ENCODE results near the gene NEK6. TPM values are rescaled to one million over a fixed set of nuclear protein-coding genes. Genes with fewer than 3 reads are reported as not detected.

NEK6 gene
- total RNA-seq, 1 experiment from 2014 or later, result 57.9 TPM

GRCh38 chr9:124296796-124297550 is 39.2 kb downstream of the NEK6 start:
- H3F3A ChIP-seq (ENCODE audit: insufficient read depth, low read depth), result peaks cover 20% of the 10 kb centered on the region
- ChIA-PET POLR2A (ENCODE audit: unreplicated experiment) (interaction anchor here (0.6 to 1.1 kb wide), 4 partner anchors 9 to 1639 kb away, joined by 4 to 9 read pairs (median 5); no protein-coding TSS in a partner anchor), CTCF (no interaction called here)
- no peak overlapping the region for H3K4me3 ChIP-seq
- no peaks in the 10 kb centered on the region for H3K27me3 ChIP-seq (ENCODE audit: insufficient read depth, low read depth)
- peaks cover 71% of the 10 kb centered on the region for H3K4me1 ChIP-seq (replicated peaks; ENCODE audit: insufficient read depth)
- peak overlapping the region; percentile 42 for H3K4me2 ChIP-seq
- no peaks in the 10 kb centered on the region for H3K9me3 ChIP-seq (ENCODE audit: insufficient read depth, low read depth)
- H2AFZ ChIP-seq, result no peak overlapping the region
- no peaks in the 10 kb centered on the region for H3K9me2 ChIP-seq (ENCODE audit: insufficient read depth)
- no peaks in the 10 kb centered on the region for H4K20me1 ChIP-seq (ENCODE audit: insufficient read depth)
- TF ChIP-seq CTCF (conservative IDR thresholded peaks at IDR 0.05), result no peak
- no peak for TF ChIP-seq EZH2 (IDR thresholded peaks at IDR 0.05; ENCODE audit: low read depth)
- no peaks in the 10 kb centered on the region for H3K36me3 ChIP-seq (ENCODE audit: low read depth)
- intact Hi-C loops (cut with micrococcal nuclease; ENCODE audit: unreplicated experiment), result loop anchor here (1.0 to 10.0 kb wide), 4 partner anchors 12 to 153 kb away; no protein-coding TSS in a partner anchor
- H3K79me2 ChIP-seq (ENCODE audit: low read depth), result peaks cover 21% of the 10 kb centered on the region
- H3K27ac ChIP-seq, result peak overlapping the region; percentile 6; the same call in 1 of the 2 replicates
- no peak for DNase-seq
- no TSS peak for BruUV-seq (replicated peaks)

GRCh38 chr9:124297551-124297901 is 39.8 kb downstream of the NEK6 start:
- H3K27me3 ChIP-seq (ENCODE audit: insufficient read depth, low read depth), result no peaks in the 10 kb centered on the region
- peaks cover 20% of the 10 kb centered on the region for H3F3A ChIP-seq (ENCODE audit: insufficient read depth, low read depth)
- H2AFZ ChIP-seq, result no peak overlapping the region
- TF ChIP-seq EZH2 (IDR thresholded peaks at IDR 0.05; ENCODE audit: low read depth) (no peak), CTCF (conservative IDR thresholded peaks at IDR 0.05) (no peak)
- H3K9me2 ChIP-seq (ENCODE audit: insufficient read depth), result no peaks in the 10 kb centered on the region
- DNase-seq, result peak; percentile 92 to 94
- intact Hi-C loops (cut with micrococcal nuclease; ENCODE audit: unreplicated experiment), result loop anchor here (1.0 to 10.0 kb wide), 4 partner anchors 12 to 153 kb away; no protein-coding TSS in a partner anchor
- POLR2A ChIA-PET (ENCODE audit: unreplicated experiment), result interaction anchor here (0.6 to 1.1 kb wide), 4 partner anchors 8 to 1640 kb away, joined by 4 to 9 read pairs (median 5); no protein-coding TSS in a partner anchor
- H4K20me1 ChIP-seq (ENCODE audit: insufficient read depth), result no peaks in the 10 kb centered on the region
- H3K4me1 ChIP-seq (replicated peaks; ENCODE audit: insufficient read depth), result peaks cover 66% of the 10 kb centered on the region
- no peak overlapping the region for H3K4me3 ChIP-seq
- 0 out of 2 replicates have a peak overlapping the region, but pooled peaks have one; percentile 6 for H3K27ac ChIP-seq
- no peaks in the 10 kb centered on the region for H3K9me3 ChIP-seq (ENCODE audit: insufficient read depth, low read depth)
- peak overlapping the region; percentile 42 for H3K4me2 ChIP-seq
- CTCF ChIA-PET, result no interaction called here
- peaks cover 21% of the 10 kb centered on the region for H3K79me2 ChIP-seq (ENCODE audit: low read depth)
- no TSS peak for BruUV-seq (replicated peaks)
- H3K36me3 ChIP-seq (ENCODE audit: low read depth), result no peaks in the 10 kb centered on the region

GRCh38 chr9:124297915-124298645 is 40.3 kb downstream of the NEK6 start:
- no peaks in the 10 kb centered on the region for H3K9me2 ChIP-seq (ENCODE audit: insufficient read depth)
- DNase-seq, result no peak
- H3K27ac ChIP-seq, result no peak overlapping the region
- no peak overlapping the region for H2AFZ ChIP-seq
- no peaks in the 10 kb centered on the region for H3K27me3 ChIP-seq (ENCODE audit: insufficient read depth, low read depth)
- H4K20me1 ChIP-seq (ENCODE audit: insufficient read depth), result no peaks in the 10 kb centered on the region
- H3F3A ChIP-seq (ENCODE audit: insufficient read depth, low read depth), result peaks cover 20% of the 10 kb centered on the region
- H3K4me1 ChIP-seq (replicated peaks; ENCODE audit: insufficient read depth), result peaks cover 60% of the 10 kb centered on the region
- no peaks in the 10 kb centered on the region for H3K36me3 ChIP-seq (ENCODE audit: low read depth)
- H3K4me3 ChIP-seq, result no peak overlapping the region
- H3K4me2 ChIP-seq, result peak overlapping the region; percentile 42
- no TSS peak for BruUV-seq (replicated peaks)
- intact Hi-C loops (cut with micrococcal nuclease; ENCODE audit: unreplicated experiment), result loop anchor here (1.0 to 10.0 kb wide), 4 partner anchors 11 to 154 kb away; no protein-coding TSS in a partner anchor
- no peaks in the 10 kb centered on the region for H3K9me3 ChIP-seq (ENCODE audit: insufficient read depth, low read depth)
- POLR2A ChIA-PET (ENCODE audit: unreplicated experiment), result interaction anchor here (0.6 kb wide), 1 partner anchor 8 kb away, joined by 9 read pairs; no protein-coding TSS in a partner anchor
- CTCF ChIA-PET, result no interaction called here
- H3K79me2 ChIP-seq (ENCODE audit: low read depth), result peaks cover 21% of the 10 kb centered on the region
- TF ChIP-seq CTCF (conservative IDR thresholded peaks at IDR 0.05) (no peak), EZH2 (IDR thresholded peaks at IDR 0.05; ENCODE audit: low read depth) (no peak)

All from PC-9 (cell line).